Loucy (cell line): ENCODE data around the gene COMMD7.

Source experiments
- H2AFZ ChIP-seq: fragments of 200-600 bp; sonication (generic); 2 replicates; pipeline ENCODE4 v1.6.0; 2016; ENCODE audit warnings: antibody characterized with exemption, mild to moderate bottlenecking, low read length, moderate library complexity
- H3F3A ChIP-seq: fragments of 200-600 bp; 2 replicates; pipeline ENCODE4 v1.6.0; 2016; ENCODE audit warnings: antibody characterized with exemption, low read depth, mild to moderate bottlenecking
- H3K27me3 ChIP-seq: fragments of 200-600 bp; sonication (generic); 2 replicates; pipeline ENCODE4 v1.6.1; 2014; ENCODE audit warnings: low read length, mild to moderate bottlenecking; ENCODE audit not compliant: insufficient read depth, poor library complexity, severe bottlenecking
- H3K36me3 ChIP-seq: fragments of 200-600 bp; sonication (generic); 2 replicates; pipeline ENCODE4 v1.6.1; 2016; ENCODE audit warnings: low read length; ENCODE audit not compliant: insufficient read depth
- H3K4me1 ChIP-seq: fragments of 200-600 bp; sonication (generic); 2 replicates; pipeline ENCODE4 v1.5.1; 2014; ENCODE audit warnings: low read length, mild to moderate bottlenecking; ENCODE audit not compliant: insufficient read depth, poor library complexity, severe bottlenecking
- H3K4me2 ChIP-seq: fragments of 200-600 bp; sonication (generic); 2 replicates; pipeline ENCODE4 v1.6.0; 2014; ENCODE audit warnings: antibody characterized with exemption, low read length, low read depth, mild to moderate bottlenecking; ENCODE audit not compliant: poor library complexity, severe bottlenecking
- H3K4me3 ChIP-seq: fragments of 200-600 bp; sonication (generic); 2 replicates; pipeline ENCODE4 v1.5.1; 2014; ENCODE audit warnings: low read length, mild to moderate bottlenecking, mixed read lengths; ENCODE audit not compliant: poor library complexity, severe bottlenecking
- H3K79me2 ChIP-seq: fragments of 200-600 bp; sonication (generic); 2 replicates; pipeline ENCODE4 v1.6.1; 2014; ENCODE audit warnings: low read length; ENCODE audit not compliant: insufficient read depth
- H3K9ac ChIP-seq: fragments of 200-600 bp; sonication (generic); 2 replicates; pipeline ENCODE4 v1.6.0; 2014; ENCODE audit warnings: mild to moderate bottlenecking, low read depth, low read length, moderate library complexity; ENCODE audit not compliant: poor library complexity, severe bottlenecking
- H3K9me2 ChIP-seq: fragments of 200-600 bp; sonication (generic); replicated peaks from 2 replicates; pipeline ENCODE4 v1.6.1; 2016; ENCODE audit warnings: low read depth, low read length, mixed read lengths
- H3K9me3 ChIP-seq: fragments of 200-600 bp; sonication (generic); 2 replicates; pipeline ENCODE4 v1.6.1; 2014; ENCODE audit warnings: mild to moderate bottlenecking, antibody characterized with exemption, low read length, low read depth; ENCODE audit not compliant: insufficient read depth
- H4K20me1 ChIP-seq: fragments of 200-600 bp; sonication (generic); 2 replicates; pipeline ENCODE4 v1.6.0; 2014; ENCODE audit warnings: antibody characterized with exemption, low read length, mild to moderate bottlenecking; ENCODE audit not compliant: insufficient read depth, poor library complexity, severe bottlenecking
- EZH2phosphoT487 ChIP-seq: fragments of 200-600 bp; IDR thresholded peaks from 2 replicates; pipeline ENCODE4 v1.6.1; 2018; ENCODE audit warnings: antibody characterized with exemption, mild to moderate bottlenecking, moderate library complexity, borderline replicate concordance
- TF ChIP-seq, protein P1 (sequence below): fragments of 200-600 bp; sonication (generic); conservative IDR thresholded peaks from 2 replicates; pipeline ENCODE4 v1.5.1; 2014; ENCODE audit warnings: mild to moderate bottlenecking, antibody characterized with exemption, low read length

Gene COMMD7

DNA sequence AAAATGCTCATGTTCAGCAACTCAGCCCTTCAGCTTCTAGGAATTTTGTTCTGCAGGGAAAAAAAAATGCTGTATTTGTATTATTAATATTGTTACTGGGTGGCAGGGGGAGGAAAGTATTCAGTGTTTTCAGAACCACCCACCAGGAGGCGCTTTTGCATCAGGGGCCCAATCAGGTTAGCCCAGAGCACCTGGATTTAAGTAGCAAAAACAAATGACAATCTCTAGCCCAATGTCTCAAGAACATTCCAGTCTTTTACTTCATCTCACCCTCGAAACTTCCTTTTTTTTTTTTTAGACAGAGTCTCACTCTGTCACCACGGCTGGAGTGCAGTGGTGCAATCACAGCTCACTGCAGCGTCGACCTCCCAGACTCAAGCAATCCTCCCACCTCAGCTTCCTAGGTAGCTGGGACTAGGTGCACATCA is 68.9 kb downstream of the COMMD7 start:
- H3K9me2 ChIP-seq = no peaks in the 10 kb centered on the region

DNA sequence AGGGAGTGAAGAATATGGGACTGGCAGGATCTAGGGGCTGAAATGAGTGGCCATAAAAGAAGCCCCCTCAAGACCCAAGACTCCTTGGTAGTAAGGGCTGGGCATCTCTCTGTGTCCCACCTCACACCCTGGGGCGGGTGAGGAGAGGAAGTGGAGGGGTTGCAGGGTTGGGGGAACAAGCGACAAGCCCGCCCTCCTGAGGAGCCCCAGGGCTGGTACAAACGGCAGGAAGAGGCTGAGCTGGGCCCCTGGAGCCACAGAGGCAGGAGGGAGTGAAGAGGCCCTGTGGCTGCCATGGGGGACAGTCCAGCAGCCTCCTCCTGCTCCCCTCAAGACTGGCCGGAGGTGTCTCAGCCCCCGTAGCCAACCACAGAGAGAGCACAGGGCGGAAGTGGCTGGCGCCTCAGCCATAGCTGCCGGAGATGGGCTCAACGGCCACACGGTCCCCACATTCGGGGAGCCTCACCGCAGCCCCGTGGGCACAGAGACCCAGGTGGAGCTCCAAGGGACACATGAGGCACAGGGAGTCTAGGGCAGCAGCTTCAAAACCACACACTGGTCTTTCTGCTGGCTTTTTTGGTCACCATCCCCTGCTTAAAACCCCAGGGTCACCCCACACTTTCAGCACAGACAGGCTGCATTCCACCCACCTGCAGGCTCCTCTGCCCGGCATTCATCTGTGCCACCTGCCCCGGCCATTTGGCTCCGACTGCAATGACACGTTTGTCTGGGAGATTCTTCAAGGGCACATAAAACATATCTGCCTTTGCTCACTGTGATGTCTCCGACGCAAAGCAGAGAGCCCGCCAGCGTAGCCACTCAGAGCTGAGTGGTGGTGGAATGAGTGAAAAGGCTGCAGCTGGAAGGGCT is 70.0 kb downstream of the COMMD7 start:
- H3K4me2 ChIP-seq = peak overlapping the region; percentile 98
- H3F3A ChIP-seq = peaks cover 25% of the 10 kb centered on the region
- no peaks in the 10 kb centered on the region for H3K9me2 ChIP-seq
- H3K27me3 ChIP-seq = no peaks in the 10 kb centered on the region
- H3K79me2 ChIP-seq = peaks cover 47% of the 10 kb centered on the region
- H3K9ac ChIP-seq = peak overlapping the region; percentile 99
- H3K36me3 ChIP-seq = no peaks in the 10 kb centered on the region
- H2AFZ ChIP-seq = no peak overlapping the region
- no peaks in the 10 kb centered on the region for H3K9me3 ChIP-seq
- TF ChIP-seq EZH2phosphoT487 = no peak
- TF ChIP-seq, protein P1, sequence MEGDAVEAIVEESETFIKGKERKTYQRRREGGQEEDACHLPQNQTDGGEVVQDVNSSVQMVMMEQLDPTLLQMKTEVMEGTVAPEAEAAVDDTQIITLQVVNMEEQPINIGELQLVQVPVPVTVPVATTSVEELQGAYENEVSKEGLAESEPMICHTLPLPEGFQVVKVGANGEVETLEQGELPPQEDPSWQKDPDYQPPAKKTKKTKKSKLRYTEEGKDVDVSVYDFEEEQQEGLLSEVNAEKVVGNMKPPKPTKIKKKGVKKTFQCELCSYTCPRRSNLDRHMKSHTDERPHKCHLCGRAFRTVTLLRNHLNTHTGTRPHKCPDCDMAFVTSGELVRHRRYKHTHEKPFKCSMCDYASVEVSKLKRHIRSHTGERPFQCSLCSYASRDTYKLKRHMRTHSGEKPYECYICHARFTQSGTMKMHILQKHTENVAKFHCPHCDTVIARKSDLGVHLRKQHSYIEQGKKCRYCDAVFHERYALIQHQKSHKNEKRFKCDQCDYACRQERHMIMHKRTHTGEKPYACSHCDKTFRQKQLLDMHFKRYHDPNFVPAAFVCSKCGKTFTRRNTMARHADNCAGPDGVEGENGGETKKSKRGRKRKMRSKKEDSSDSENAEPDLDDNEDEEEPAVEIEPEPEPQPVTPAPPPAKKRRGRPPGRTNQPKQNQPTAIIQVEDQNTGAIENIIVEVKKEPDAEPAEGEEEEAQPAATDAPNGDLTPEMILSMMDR = peak; percentile 39
- H3K4me1 ChIP-seq = peaks cover 84% of the 10 kb centered on the region
- H3K4me3 ChIP-seq = peak overlapping the region; percentile 79
- no peaks in the 10 kb centered on the region for H4K20me1 ChIP-seq

More for the DNA sequence above, 68.9 kb downstream of the COMMD7 start:
- Histone ChIP-seq H3K4me2 (peak overlapping the region; percentile 98), H2AFZ (no peak overlapping the region), H3K36me3 (no peaks in the 10 kb centered on the region), H3K27me3 (no peaks in the 10 kb centered on the region), H3K79me2 (peaks cover 44% of the 10 kb centered on the region), H4K20me1 (no peaks in the 10 kb centered on the region), H3F3A (peaks cover 25% of the 10 kb centered on the region), H3K9me3 (no peaks in the 10 kb centered on the region), H3K4me1 (peaks cover 83% of the 10 kb centered on the region), H3K4me3 (peak overlapping the region; percentile 79), H3K9ac (peak overlapping the region; percentile 99)
- TF ChIP-seq EZH2phosphoT487 = no peak
- TF ChIP-seq, protein P1 = peak; percentile 92

DNA sequence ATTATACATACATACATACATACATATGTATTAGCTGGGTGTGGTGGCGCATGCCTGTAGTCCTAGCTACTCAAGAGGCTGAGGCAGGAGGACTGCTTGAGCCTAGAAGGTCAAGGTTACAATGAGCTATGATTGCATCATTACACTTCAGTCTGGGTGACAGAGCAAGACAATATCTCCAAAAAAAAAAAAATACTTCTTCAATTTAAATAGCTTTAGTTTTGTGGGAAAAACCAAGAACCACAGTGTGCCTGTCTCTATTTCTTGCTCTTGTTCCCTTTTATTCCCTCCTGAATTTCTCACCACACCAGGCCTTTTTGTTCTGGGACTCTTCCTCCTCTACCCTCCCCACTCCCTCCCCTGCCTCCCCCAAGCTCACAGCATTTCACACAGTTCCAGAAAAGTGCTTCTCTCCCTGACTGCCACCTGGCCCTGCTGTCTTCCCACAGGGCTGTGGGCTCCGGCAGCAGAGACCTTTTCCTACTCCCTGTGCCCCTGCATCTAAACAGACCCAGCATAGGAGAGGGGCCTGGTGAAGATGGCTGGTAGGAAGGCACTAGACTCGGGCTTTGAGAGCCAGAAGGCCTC is 70.8 kb downstream of the COMMD7 start:
- Histone ChIP-seq H3F3A (peaks cover 25% of the 10 kb centered on the region), H3K4me3 (peak overlapping the region; percentile 79), H3K9ac (peak overlapping the region; percentile 99), H3K9me3 (no peaks in the 10 kb centered on the region), H3K4me1 (peaks cover 83% of the 10 kb centered on the region), H3K4me2 (peak overlapping the region; percentile 98), H3K36me3 (no peaks in the 10 kb centered on the region), H3K9me2 (no peaks in the 10 kb centered on the region), H2AFZ (no peak overlapping the region), H3K79me2 (peaks cover 52% of the 10 kb centered on the region), H3K27me3 (no peaks in the 10 kb centered on the region), H4K20me1 (no peaks in the 10 kb centered on the region)
- TF ChIP-seq EZH2phosphoT487 = no peak
- TF ChIP-seq, protein P1 = no peak
